Measurements from ENCODE around the gene GPRIN2. TPM values are rescaled to one million over a fixed set of nuclear protein-coding genes. Genes with fewer than 3 reads are reported as not detected.

GPRIN2 gene
- total and polyA plus RNA-seq, 2 of the 8 experiments (the other 6 are each of a cell fraction or from before 2014, with no cell fraction given): 14.3 to 18.6 TPM

DNA sequence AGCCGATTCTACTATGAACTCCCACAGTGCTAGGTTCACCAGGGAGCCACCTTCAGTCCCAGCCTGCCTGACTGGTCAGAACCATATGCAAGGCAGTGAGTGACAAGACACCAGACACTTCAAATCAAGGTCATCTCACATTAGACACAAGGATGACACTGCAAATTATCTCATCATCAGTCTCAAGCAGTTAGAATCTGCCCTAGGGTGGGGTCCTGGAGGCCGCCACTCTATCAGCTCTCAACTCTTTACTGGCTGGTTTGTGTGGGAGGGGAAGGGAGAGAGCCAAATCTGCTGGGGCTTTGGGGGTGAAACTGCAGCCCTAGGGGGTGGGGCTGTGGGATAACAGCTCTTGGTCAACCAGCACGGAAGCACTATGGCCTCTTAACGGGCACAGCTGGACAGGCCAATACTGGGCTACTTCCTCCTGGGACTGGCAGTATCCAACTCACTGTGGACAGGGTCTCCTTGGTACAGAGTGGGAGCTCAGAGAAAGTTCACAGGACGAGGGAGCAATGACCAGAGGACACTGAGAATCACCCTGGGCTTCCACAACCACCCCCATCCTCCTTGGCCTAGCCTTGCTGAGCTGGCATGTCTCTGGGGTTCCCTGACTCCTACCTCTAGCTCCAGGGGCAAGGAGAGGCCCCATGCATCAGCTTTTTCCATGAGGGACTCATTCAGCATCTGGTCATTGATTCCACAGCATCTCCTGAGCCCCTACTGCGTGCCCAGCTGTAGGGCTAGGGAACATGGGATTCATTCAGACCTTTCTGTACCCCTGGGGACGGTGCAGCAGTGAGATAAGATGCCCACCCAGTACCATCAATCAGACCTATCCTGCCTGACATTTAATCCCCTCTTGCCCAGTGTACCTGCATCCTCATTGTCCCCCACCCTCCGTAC lies 5.4 kb downstream of the GPRIN2 start (continued):
- TF ChIP-seq NRF1 (IDR thresholded peaks at IDR 0.05; ENCODE audit: low read depth, low read length) (no peak), CREB1 (IDR thresholded peaks at IDR 0.05) (no peak), EGR1 (IDR thresholded peaks at IDR 0.05; ENCODE audit: borderline replicate concordance, low read depth, low read length) (no peak), SUZ12 (IDR thresholded peaks at IDR 0.05; ENCODE audit: low read length) (no peak), EP300 (IDR thresholded peaks at IDR 0.05; ENCODE audit: borderline replicate concordance in 1 of 2, low read depth in 2 of 2, low read length in 2 of 2) (no peak)
